ACHN (cell line): ENCODE results near the gene CHSY1.
A peak's percentile ranks its signal among the peaks of the same experiment; 100 is the strongest.

Source experiments
- DNase-seq: peaks from one replicate; pipeline ENCODE4 v3.0.0-alpha.2; 2015
- in situ Hi-C: cut with HindIII; loops from 2 replicates; pipeline ENCODE4 v1.10.0; 2017; ENCODE audit warnings: low sequenced_read_pairs, low pct_ligation_motif_present, low pct_unique_long_range_greater_than_20kb

Gene CHSY1

GRCh38 chr15:101180620-101181307 lies 71.1 kb downstream of the CHSY1 start:
- DNase-seq, result no peak
- in situ Hi-C loops, result no loop called here

GRCh38 chr15:101179341-101180153 lies 72.3 kb downstream of the CHSY1 start:
- in situ Hi-C loops, result no loop called here
- peak; percentile 19 for DNase-seq

GRCh38 chr15:101178931-101179330 lies 72.9 kb downstream of the CHSY1 start:
- in situ Hi-C loops, result no loop called here
- no peak for DNase-seq

GRCh38 chr15:101178479-101178878 lies 73.4 kb downstream of the CHSY1 start:
- no peak for DNase-seq
- in situ Hi-C loops, result no loop called here

- DNase-seq, result no peak
- in situ Hi-C loops, result no loop called here
These were observed 74.0 kb downstream of the CHSY1 start for GRCh38 chr15:101177866-101178265.

- no peak for DNase-seq
- in situ Hi-C loops, result no loop called here
These were observed 75.2 kb downstream of the CHSY1 start for GRCh38 chr15:101176625-101177024.

GRCh38 chr15:101175401-101175800 lies 76.4 kb downstream of the CHSY1 start:
- in situ Hi-C loops, result no loop called here

GRCh38 chr15:101174152-101174920 lies 77.5 kb downstream of the CHSY1 start:
- in situ Hi-C loops, result no loop called here
- no peak for DNase-seq

More at GRCh38 chr15:101175401-101175800, 76.4 kb downstream of the CHSY1 start:
- DNase-seq, result no peak

- DNase-seq, result no peak
- in situ Hi-C loops, result no loop called here
These were observed 78.4 kb downstream of the CHSY1 start for GRCh38 chr15:101173233-101174119.

GRCh38 chr15:101172501-101173071 lies 79.3 kb downstream of the CHSY1 start:
- in situ Hi-C loops, result no loop called here

GRCh38 chr15:101171954-101172353 lies 79.9 kb downstream of the CHSY1 start:
- DNase-seq, result no peak
- in situ Hi-C loops, result no loop called here

More at GRCh38 chr15:101172501-101173071, 79.3 kb downstream of the CHSY1 start:
- no peak for DNase-seq

- in situ Hi-C loops, result no loop called here
- DNase-seq, result no peak
These were observed 81.1 kb downstream of the CHSY1 start for GRCh38 chr15:101170568-101171350.

GRCh38 chr15:101169495-101170071 lies 82.3 kb downstream of the CHSY1 start:
- DNase-seq, result no peak
- in situ Hi-C loops, result no loop called here

GRCh38 chr15:101168898-101169494 lies 82.9 kb downstream of the CHSY1 start:
- DNase-seq, result no peak
- in situ Hi-C loops, result no loop called here

- in situ Hi-C loops, result no loop called here
- peak; percentile 8 for DNase-seq
These were observed 83.4 kb downstream of the CHSY1 start for GRCh38 chr15:101168463-101168824.

- peak; percentile 78 for DNase-seq
- in situ Hi-C loops, result no loop called here
These were observed 83.9 kb downstream of the CHSY1 start for GRCh38 chr15:101167753-101168462.
